Ovary (tissue), 9 donors: ENCODE measurements around the gene MMD. TPM values are rescaled to one million over a fixed set of nuclear protein-coding genes. Genes with fewer than 3 reads are reported as not detected.

Experiments used
- DNase-seq, 5 donors: peaks; one replicate each; pipeline ENCODE4 v3.0.0-alpha.2; 2019 to 2020
- H3K27ac ChIP-seq, 2 donors: fragments of 200-600 bp; one replicate each; pipeline versions ENCODE4 v1.5.1 to v1.8.0; 2019 to 2022
- H3K27me3 ChIP-seq: fragments of 200-600 bp; one replicate; pipeline ENCODE4 v1.8.0; 2022
- H3K36me3 ChIP-seq: fragments of 200-600 bp; sonication (generic); one replicate; pipeline ENCODE4 v1.5.1; 2019
- H3K4me1 ChIP-seq: one replicate; pipeline ENCODE4 v1.8.1; 2013; ENCODE audit warnings: mild to moderate bottlenecking, moderate library complexity; ENCODE audit not compliant: insufficient read depth
- H3K4me3 ChIP-seq: fragments of 200-600 bp; sonication (generic); one replicate; pipeline ENCODE4 v1.5.1; 2017
- H3K9me3 ChIP-seq, 2 donors: fragments of 200-600 bp in 1 of 2; sonication (generic) in 1 of 2; one replicate each; pipeline versions ENCODE4 v1.5.1 to v1.8.1; 2013 to 2019; ENCODE audit warnings: mild to moderate bottlenecking in 1 of 2, moderate library complexity in 1 of 2
- EP300 ChIP-seq: sonication (generic); formaldehyde crosslinking; IDR thresholded peaks from one replicate; pipeline ENCODE4 v1.6.1; 2017; ENCODE audit warnings: antibody characterized with exemption
- POLR2A ChIP-seq: fragments of 450-650 bp; IDR thresholded peaks from one replicate; pipeline ENCODE4 v1.6.1; 2017; ENCODE audit warnings: antibody characterized with exemption, mild to moderate bottlenecking, moderate library complexity
- WGBS, 3 donors: extraction: QIAGEN DNeasy Blood & Tissue Kit in 1 of 3; methylation state at CpG; one replicate each; pipeline versions ENCODE4 v1.1.5 to v1.1.7; 2013 to 2017; 5-methylcytosine and 5-hydroxymethylcytosine counted together
- intact Hi-C, 4 donors: fragments of 100-400 bp; cut with DNase I; formaldehyde crosslinking; loops; one replicate each; pipeline versions ENCODE4 v1.11.0 to v1.15.1; 2022 to 2023
- polyA plus RNA-seq, 2 donors: library from polyadenylated mRNA; stranded (reverse); fragments of 200-250 nt in 1 of 2; fragments of 350-450 nt in 1 of 2; fragmentation: Illumina TruSeq in 1 of 2; extraction: RNeasy Lipid Tissue Mini Kit (QIAGEN cat#74804) in 1 of 2; gene quantifications; one replicate each; pipeline ENCODE4 v1.2.3, GENCODE V29; 2013 to 2014
- total RNA-seq, 7 donors: library from RNA; depleted of rRNA in 2 of 7; stranded (reverse); fragments of >200 nt in 2 of 7; fragmentation: NEBNext Ultra II Directional in 3 of 7; extraction: Animal tissue kit (Norgen Biotek cat#: 25700) in 3 of 7; gene quantifications; one replicate each; pipeline versions ENCODE4 v1.1.0 to v1.2.4, GENCODE V29; 2016 to 2023
- TF ChIP-seq, protein P1 (sequence below), 3 donors: fragments of 450-650 bp in 2 of 3; fragments of 200-600 bp in 1 of 3; IDR thresholded peaks; one replicate each; pipeline versions ENCODE4 v1.5.1 to v1.8.0; 2016 to 2022; ENCODE audit warnings: antibody characterized with exemption in 3 of 3, mild to moderate bottlenecking in 1 of 3
- donor health status: DM: no; HTN: no; CAD: no; lungs with moderate emphysema.
- donor health status: DM: no; HTN: no; CAD: no.
- donor health status: Bipolar disorder and iron deficiency.
- donor health status: DM: yes; HTN: yes; CAD: no.
- donor health status: DM: no; HTN: no; CAD: no.
- donor health status: DM: yes; HTN: yes; CAD: no.

Gene MMD
- total and polyA plus RNA-seq, 9 donors: 5.0 to 11.0 (median 6.7) TPM

GRCh38 chr17:55441544-55441943 lies 19.9 kb upstream of the MMD start:
- Histone ChIP-seq H3K27ac (no peak overlapping the region), H3K4me1 (no peaks in the 10 kb centered on the region)
- intact Hi-C loops: no loop called here

DNA sequence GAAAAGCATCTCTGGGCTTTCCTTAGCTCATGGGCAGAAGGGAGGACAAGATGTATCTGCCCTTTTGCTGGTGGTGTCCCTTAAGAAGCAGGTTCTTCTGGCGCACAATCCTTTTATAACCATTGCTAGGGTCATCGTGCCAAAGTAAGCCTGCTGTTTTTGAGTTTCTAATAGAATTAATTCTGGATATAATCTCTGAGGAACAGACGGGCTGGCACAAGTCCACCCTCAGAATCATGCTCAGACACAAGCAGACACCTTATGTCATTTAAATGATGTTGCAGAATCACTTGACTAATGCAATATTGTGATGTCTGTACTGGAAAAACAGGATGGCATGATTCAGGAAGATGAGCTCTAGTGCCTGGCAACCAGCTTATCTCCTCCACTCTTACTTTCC lies 18.8 kb upstream of the MMD start:
- 40 to 63% (median 44%) methylated on average over 3 of the region's 3 CpGs for WGBS, 3 donors
- H3K36me3 ChIP-seq: no peaks in the 10 kb centered on the region
- H3K9me3 ChIP-seq: no peaks in the 10 kb centered on the region
- TF ChIP-seq EP300 (no peak), POLR2A (no peak)
- TF ChIP-seq, protein P1, sequence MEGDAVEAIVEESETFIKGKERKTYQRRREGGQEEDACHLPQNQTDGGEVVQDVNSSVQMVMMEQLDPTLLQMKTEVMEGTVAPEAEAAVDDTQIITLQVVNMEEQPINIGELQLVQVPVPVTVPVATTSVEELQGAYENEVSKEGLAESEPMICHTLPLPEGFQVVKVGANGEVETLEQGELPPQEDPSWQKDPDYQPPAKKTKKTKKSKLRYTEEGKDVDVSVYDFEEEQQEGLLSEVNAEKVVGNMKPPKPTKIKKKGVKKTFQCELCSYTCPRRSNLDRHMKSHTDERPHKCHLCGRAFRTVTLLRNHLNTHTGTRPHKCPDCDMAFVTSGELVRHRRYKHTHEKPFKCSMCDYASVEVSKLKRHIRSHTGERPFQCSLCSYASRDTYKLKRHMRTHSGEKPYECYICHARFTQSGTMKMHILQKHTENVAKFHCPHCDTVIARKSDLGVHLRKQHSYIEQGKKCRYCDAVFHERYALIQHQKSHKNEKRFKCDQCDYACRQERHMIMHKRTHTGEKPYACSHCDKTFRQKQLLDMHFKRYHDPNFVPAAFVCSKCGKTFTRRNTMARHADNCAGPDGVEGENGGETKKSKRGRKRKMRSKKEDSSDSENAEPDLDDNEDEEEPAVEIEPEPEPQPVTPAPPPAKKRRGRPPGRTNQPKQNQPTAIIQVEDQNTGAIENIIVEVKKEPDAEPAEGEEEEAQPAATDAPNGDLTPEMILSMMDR (IDR thresholded peaks at IDR 0.05): no peak
- H3K27me3 ChIP-seq: no peaks in the 10 kb centered on the region
- no peaks in the 10 kb centered on the region for H3K4me1 ChIP-seq
- no peak overlapping the region for H3K27ac ChIP-seq
- H3K4me3 ChIP-seq: no peak overlapping the region
- no peak for DNase-seq
- intact Hi-C loops: no loop called here

More at GRCh38 chr17:55441544-55441943, 19.9 kb upstream of the MMD start:
- Histone ChIP-seq H3K9me3 (no peaks in the 10 kb centered on the region), H3K4me3 (no peak overlapping the region), H3K36me3 (no peaks in the 10 kb centered on the region), H3K27me3 (no peaks in the 10 kb centered on the region)
- no peak for DNase-seq
- TF ChIP-seq POLR2A (no peak), EP300 (no peak)
- TF ChIP-seq, protein P1 (IDR thresholded peaks at IDR 0.05): no peak
- WGBS, 3 donors: 10 to 29% (median 20%) methylated on average over 2 of the region's 2 CpGs

DNA sequence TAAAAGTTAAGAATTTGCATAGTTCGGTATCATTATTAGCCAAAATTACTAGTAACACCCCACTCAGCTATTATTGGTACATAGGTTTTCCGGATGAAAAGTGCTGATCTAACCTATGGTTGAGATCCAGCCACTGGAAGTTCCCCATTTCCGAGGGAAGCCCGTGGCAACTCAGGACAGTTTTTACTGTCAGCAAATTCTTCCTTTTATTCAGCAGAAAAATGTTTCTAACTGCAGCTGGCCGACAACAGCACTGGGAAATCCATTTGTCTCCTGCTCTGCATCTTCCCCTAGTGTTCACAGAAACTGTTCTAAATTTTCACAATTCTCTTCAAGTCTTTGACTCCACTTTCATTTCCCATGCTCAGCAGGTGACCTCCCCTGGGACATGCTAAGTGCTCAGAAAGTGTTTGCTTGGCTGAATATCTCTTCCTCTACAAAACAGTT lies 15.5 kb upstream of the MMD start:
- WGBS, 3 donors: 28 to 42% (median 34%) methylated on average over 5 of the region's 5 CpGs
- no peak overlapping the region for H3K27ac ChIP-seq
- intact Hi-C loops: no loop called here
- TF ChIP-seq POLR2A: no peak
- TF ChIP-seq, protein P1 (IDR thresholded peaks at IDR 0.05): no peak
- no peak for TF ChIP-seq EP300
- no peak for DNase-seq
- H3K4me1 ChIP-seq: no peaks in the 10 kb centered on the region
- H3K4me3 ChIP-seq: no peak overlapping the region
- no peaks in the 10 kb centered on the region for H3K27me3 ChIP-seq
- H3K9me3 ChIP-seq: no peaks in the 10 kb centered on the region
- H3K36me3 ChIP-seq: no peaks in the 10 kb centered on the region

GRCh38 chr17:55436224-55437158 lies 14.9 kb upstream of the MMD start:
- DNase-seq: no peak
- H3K4me1 ChIP-seq: no peaks in the 10 kb centered on the region

More at GRCh38 chr17:55436224-55437158, 14.9 kb upstream of the MMD start:
- WGBS, 3 donors: 83 to 87% (median 85%) methylated on average over 4 of the region's 4 CpGs
- TF ChIP-seq, protein P1 (IDR thresholded peaks at IDR 0.05): no peak
- TF ChIP-seq POLR2A (no peak), EP300 (no peak)
- Histone ChIP-seq H3K27ac (no peak overlapping the region), H3K9me3 (no peaks in the 10 kb centered on the region), H3K27me3 (no peaks in the 10 kb centered on the region), H3K36me3 (no peaks in the 10 kb centered on the region), H3K4me3 (no peak overlapping the region)
- intact Hi-C loops: no loop called here
